BE2C (cell line): Measurements from ENCODE around the gene NAGS.

Experiments used
- DNase-seq: peaks from one replicate; pipeline ENCODE4 v3.0.0-alpha.2; 2020
- H3K27me3 ChIP-seq: fragments of 250-450 bp; sonication (Bioruptor Pico); 2 replicates; pipeline ENCODE4 v1.5.1; 2020; ENCODE audit warnings: mild to moderate bottlenecking
- H3K36me3 ChIP-seq: fragments of 250-450 bp; sonication (Bioruptor Pico); 2 replicates; pipeline ENCODE4 v1.5.1; 2020; ENCODE audit warnings: mild to moderate bottlenecking
- H3K4me1 ChIP-seq: fragments of 250-450 bp; sonication (Bioruptor Pico); 2 replicates; pipeline ENCODE4 v1.5.1; 2020
- H3K4me3 ChIP-seq: 2 replicates; pipeline ENCODE4 v1.5.1; 2011; ENCODE audit warnings: low read depth, low read length
- H3K9me3 ChIP-seq: fragments of 250-450 bp; sonication (Bioruptor Pico); 2 replicates; pipeline ENCODE4 v1.5.1; 2020
- CTCF ChIP-seq: IDR thresholded peaks from 2 replicates; pipeline ENCODE4 v1.5.1; 2012; ENCODE audit warnings: mild to moderate bottlenecking, low read depth, low read length

Gene NAGS

DNA sequence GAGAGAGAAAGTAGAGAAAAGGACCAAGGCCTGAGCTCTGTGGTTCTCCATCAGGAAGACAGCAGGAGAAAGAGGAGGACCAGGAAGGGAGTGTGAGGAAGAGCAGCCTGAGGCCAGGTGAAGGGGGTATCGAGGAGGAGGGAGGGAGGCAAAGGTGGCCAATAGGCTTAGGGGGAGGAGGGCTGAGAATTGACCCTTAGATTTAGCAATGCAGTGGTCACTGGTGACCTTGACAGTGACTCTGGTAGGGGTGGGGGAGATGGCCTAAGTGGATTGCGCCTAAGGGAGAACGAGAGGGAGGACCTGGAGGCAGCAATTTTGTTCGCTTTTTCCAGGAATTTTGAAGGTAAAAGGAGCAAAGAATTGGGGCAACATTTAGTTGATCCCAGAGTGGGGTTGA is 5.4 kb upstream of the NAGS start:
- DNase-seq = no peak
- H3K36me3 ChIP-seq = no peaks in the 10 kb centered on the region
- TF ChIP-seq CTCF = no peak
- no peaks in the 10 kb centered on the region for H3K4me1 ChIP-seq
- no peak overlapping the region for H3K4me3 ChIP-seq
- no peaks in the 10 kb centered on the region for H3K9me3 ChIP-seq
- H3K27me3 ChIP-seq = no peaks in the 10 kb centered on the region

- peak; percentile 48 for DNase-seq
- H3K4me1 ChIP-seq = peaks cover 2% of the 10 kb centered on the region; the same call in 1 of the 2 replicates
- TF ChIP-seq CTCF = no peak
- H3K9me3 ChIP-seq = no peaks in the 10 kb centered on the region
- H3K4me3 ChIP-seq = no peak overlapping the region
- H3K27me3 ChIP-seq = peaks cover 11% of the 10 kb centered on the region
- no peaks in the 10 kb centered on the region for H3K36me3 ChIP-seq
These were observed 4.1 kb upstream of the NAGS start for GRCh38 chr17:44000141-44000860.

GRCh38 chr17:44000871-44001460 is 3.5 kb upstream of the NAGS start:
- DNase-seq = no peak
- H3K36me3 ChIP-seq = no peaks in the 10 kb centered on the region
- H3K9me3 ChIP-seq = no peaks in the 10 kb centered on the region
- no peak for TF ChIP-seq CTCF
- peaks cover 2% of the 10 kb centered on the region; the same call in 1 of the 2 replicates for H3K4me1 ChIP-seq
- H3K27me3 ChIP-seq = peaks cover 18% of the 10 kb centered on the region
- no peak overlapping the region for H3K4me3 ChIP-seq

- no peak for TF ChIP-seq CTCF
- peaks cover 23% of the 10 kb centered on the region for H3K27me3 ChIP-seq
- peaks cover 2% of the 10 kb centered on the region; the same call in 1 of the 2 replicates for H3K4me1 ChIP-seq
- no peak overlapping the region for H3K4me3 ChIP-seq
- H3K36me3 ChIP-seq = no peaks in the 10 kb centered on the region
- H3K9me3 ChIP-seq = no peaks in the 10 kb centered on the region
- no peak for DNase-seq
These were observed 2.9 kb upstream of the NAGS start for GRCh38 chr17:44001461-44001920.

DNA sequence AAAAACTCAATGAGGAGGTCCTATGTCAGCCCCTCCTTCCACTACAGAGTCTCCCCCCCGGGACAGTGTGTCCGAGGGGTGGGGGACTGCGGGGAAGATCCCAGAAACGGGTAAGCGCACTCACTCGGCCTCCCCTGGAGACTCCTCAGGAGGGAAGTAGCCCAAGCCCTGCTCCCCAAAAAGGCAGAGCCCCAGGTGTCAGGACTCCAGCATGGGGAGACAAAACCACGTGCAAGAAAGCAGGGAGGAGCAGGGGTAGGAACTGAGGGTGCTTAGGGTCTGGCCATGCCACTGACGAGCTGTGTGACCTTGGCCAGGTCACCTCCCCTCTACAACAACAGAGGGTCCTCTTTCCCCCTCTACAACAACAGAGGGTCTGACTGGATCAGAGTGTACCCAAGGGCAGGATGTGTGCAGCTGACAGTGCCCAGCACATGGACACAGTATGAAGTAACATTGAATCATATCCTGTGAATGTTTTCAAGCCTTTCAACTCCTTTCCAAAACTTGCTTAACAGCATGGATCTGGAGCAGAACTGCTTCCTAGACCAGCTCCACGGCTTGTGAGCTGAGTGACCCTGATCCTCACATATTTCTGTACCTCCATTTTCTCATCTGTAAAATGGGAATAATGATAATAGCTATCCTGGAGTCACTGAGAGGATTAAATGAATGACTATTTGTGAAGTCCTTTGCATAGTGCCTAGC is 2.1 kb upstream of the NAGS start:
- Histone ChIP-seq H3K36me3 (no peaks in the 10 kb centered on the region), H3K9me3 (no peaks in the 10 kb centered on the region), H3K27me3 (peaks cover 23% of the 10 kb centered on the region), H3K4me1 (peaks cover 2% of the 10 kb centered on the region; the same call in 1 of the 2 replicates), H3K4me3 (no peak overlapping the region)
- DNase-seq = no peak
- no peak for TF ChIP-seq CTCF
